A549 (cell line): ENCODE measurements around the gene ATF6B.

ENCODE experiments used
- EP300 ChIP-seq, 2 experiments: fragments of >200 bp; sonication (Bioruptor Twin); formaldehyde crosslinking; IDR thresholded peaks; 2 replicates in 1 of 2; 3 replicates in 1 of 2; pipeline ENCODE4 v1.6.1; 2016 to 2017
- HOXB5 ChIP-seq: fragments of 250-450 bp; sonication (Bioruptor Pico); IDR thresholded peaks from 2 replicates; pipeline ENCODE4 v1.5.0; 2020; ENCODE audit warnings: mild to moderate bottlenecking, moderate library complexity
- JUNB ChIP-seq: fragments of >200 bp; sonication (Bioruptor Twin); formaldehyde crosslinking; IDR thresholded peaks from 2 replicates; pipeline ENCODE4 v1.6.1; 2016
- KDM1A ChIP-seq: fragments of 200-600 bp; sonication (generic); IDR thresholded peaks from 2 replicates; pipeline ENCODE4 v1.6.1; 2016; ENCODE audit warnings: low read depth, mild to moderate bottlenecking
- MYC ChIP-seq: IDR thresholded peaks from 2 replicates; pipeline ENCODE4 v1.6.1; 2012; ENCODE audit warnings: mild to moderate bottlenecking, inconsistent platforms, low read length, improper control_type of control experiment, borderline replicate concordance
- NR3C1 ChIP-seq: fragments of >200 bp; sonication (Bioruptor Twin); formaldehyde crosslinking; IDR thresholded peaks from 3 replicates; pipeline ENCODE4 v1.6.1; 2017
- POLR2A ChIP-seq: IDR thresholded peaks from 2 replicates; pipeline ENCODE4 v1.6.1; 2012; ENCODE audit warnings: mild to moderate bottlenecking, low read length
- RFX5 ChIP-seq: fragments of 450-650 bp; IDR thresholded peaks from 2 replicates; pipeline ENCODE4 v1.7.1; 2014; ENCODE audit warnings: antibody characterized with exemption, mild to moderate bottlenecking, moderate library complexity
- TF ChIP-seq, protein P1 (sequence below): fragments of >200 bp; sonication (Bioruptor Twin); formaldehyde crosslinking; IDR thresholded peaks from 3 replicates; pipeline ENCODE4 v1.5.1; 2016

DNA sequence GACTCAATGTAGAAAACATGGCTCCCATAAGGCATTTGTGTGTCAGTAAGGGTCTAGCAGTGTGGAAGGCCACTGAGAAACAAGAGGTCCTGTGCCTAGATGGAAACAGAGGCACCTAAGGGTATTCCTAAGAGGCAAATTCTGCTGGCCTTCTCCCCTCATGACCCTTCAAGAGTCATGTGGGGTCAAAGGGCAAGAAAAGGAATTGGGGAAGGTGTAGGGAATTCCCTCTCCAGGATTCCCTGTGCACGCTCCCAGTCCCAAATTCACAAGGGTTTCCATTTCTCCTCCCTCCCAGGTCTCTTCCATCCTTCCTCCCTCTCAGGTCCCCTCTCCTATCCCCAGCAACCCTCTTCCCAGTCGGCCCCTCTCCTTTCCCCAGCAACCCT lies 47.3 kb upstream of the ATF6B start:
- TF ChIP-seq EP300 (IDR thresholded peaks at IDR 0.05), result no peak
- TF ChIP-seq RFX5, result no peak
- TF ChIP-seq, protein P1, sequence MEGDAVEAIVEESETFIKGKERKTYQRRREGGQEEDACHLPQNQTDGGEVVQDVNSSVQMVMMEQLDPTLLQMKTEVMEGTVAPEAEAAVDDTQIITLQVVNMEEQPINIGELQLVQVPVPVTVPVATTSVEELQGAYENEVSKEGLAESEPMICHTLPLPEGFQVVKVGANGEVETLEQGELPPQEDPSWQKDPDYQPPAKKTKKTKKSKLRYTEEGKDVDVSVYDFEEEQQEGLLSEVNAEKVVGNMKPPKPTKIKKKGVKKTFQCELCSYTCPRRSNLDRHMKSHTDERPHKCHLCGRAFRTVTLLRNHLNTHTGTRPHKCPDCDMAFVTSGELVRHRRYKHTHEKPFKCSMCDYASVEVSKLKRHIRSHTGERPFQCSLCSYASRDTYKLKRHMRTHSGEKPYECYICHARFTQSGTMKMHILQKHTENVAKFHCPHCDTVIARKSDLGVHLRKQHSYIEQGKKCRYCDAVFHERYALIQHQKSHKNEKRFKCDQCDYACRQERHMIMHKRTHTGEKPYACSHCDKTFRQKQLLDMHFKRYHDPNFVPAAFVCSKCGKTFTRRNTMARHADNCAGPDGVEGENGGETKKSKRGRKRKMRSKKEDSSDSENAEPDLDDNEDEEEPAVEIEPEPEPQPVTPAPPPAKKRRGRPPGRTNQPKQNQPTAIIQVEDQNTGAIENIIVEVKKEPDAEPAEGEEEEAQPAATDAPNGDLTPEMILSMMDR, result no peak
- no peak for TF ChIP-seq NR3C1
- no peak for TF ChIP-seq POLR2A
- no peak for TF ChIP-seq MYC
- no peak for TF ChIP-seq KDM1A
- TF ChIP-seq JUNB, result no peak
- no peak for TF ChIP-seq HOXB5 (CRISPR knock-in tag)
